ENCODE data around the gene ITGA1. TPM values are rescaled to one million over a fixed set of nuclear protein-coding genes. Genes with fewer than 3 reads are reported as not detected.

Gene ITGA1
- total RNA-seq, 1 donor from 2014 or later = 42.7 TPM

DNA sequence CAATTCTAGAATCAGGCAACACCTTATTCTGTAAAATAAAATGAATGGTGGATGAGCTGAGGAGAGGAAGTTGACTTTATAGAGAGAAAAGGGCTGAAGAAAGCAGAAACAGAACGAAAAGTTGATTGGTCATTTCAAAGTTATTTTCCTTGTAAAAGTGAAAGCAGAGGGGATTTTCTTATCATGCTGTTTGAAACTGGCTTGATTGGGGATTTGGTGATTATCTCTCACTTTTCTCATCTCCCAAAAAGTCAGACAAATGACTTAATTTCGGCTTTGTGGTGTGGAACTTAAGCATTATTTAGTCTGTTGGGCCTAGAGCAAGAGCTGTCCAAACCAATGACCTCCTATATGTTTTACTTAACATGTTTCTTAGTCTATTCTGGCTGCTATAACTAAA, 141.0 kb downstream of the ITGA1 start:
- Histone ChIP-seq H3K9me3 (no peaks in the 10 kb centered on the region), H3K4me3 (no peak overlapping the region), H3K27me3 (no peaks in the 10 kb centered on the region), H3K4me1 (no peaks in the 10 kb centered on the region), H3K27ac (no peak overlapping the region), H3K36me3 (no peaks in the 10 kb centered on the region)
- TF ChIP-seq POLR2A (IDR thresholded peaks at IDR 0.05) = no peak
- TF ChIP-seq POLR2AphosphoS5 (IDR thresholded peaks at IDR 0.05; ENCODE audit: insufficient read depth in 1 of 2, low read depth in 1 of 2) = no peak
- TF ChIP-seq, protein P1, sequence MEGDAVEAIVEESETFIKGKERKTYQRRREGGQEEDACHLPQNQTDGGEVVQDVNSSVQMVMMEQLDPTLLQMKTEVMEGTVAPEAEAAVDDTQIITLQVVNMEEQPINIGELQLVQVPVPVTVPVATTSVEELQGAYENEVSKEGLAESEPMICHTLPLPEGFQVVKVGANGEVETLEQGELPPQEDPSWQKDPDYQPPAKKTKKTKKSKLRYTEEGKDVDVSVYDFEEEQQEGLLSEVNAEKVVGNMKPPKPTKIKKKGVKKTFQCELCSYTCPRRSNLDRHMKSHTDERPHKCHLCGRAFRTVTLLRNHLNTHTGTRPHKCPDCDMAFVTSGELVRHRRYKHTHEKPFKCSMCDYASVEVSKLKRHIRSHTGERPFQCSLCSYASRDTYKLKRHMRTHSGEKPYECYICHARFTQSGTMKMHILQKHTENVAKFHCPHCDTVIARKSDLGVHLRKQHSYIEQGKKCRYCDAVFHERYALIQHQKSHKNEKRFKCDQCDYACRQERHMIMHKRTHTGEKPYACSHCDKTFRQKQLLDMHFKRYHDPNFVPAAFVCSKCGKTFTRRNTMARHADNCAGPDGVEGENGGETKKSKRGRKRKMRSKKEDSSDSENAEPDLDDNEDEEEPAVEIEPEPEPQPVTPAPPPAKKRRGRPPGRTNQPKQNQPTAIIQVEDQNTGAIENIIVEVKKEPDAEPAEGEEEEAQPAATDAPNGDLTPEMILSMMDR (IDR thresholded peaks at IDR 0.05) = no peak
- DNase-seq (ENCODE audit: extremely low spot score in 2 of 2) = no peak
- intact Hi-C loops (cut with DNase I) = no loop called here

DNA sequence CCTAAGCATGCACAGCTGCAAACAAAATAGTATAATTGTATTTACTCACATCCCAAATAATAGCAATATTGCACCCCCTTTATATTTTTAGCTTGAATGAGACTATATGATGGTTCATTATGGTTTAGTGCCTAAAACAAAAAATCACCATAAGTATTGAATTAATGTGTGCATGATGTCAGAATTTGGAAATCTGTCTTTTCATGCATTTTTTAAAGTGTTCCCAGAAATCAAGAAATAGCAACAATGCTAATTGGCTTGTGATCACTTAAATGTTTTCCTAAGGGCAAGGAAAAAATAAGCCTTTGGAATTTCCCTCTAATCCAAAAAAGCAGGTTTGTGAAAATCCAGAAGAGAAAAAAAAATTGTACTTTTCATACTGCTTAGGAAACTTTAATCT, 150.5 kb downstream of the ITGA1 start:
- H3K4me3 ChIP-seq = no peak overlapping the region
- H3K4me1 ChIP-seq = no peaks in the 10 kb centered on the region
- intact Hi-C loops (cut with DNase I) = no loop called here
- peaks cover 0 to 8% of the 10 kb centered on the region in 2 donors for H3K36me3 ChIP-seq
- H3K9me3 ChIP-seq = no peaks in the 10 kb centered on the region
- no peaks in the 10 kb centered on the region for H3K27me3 ChIP-seq
- no peak for TF ChIP-seq POLR2AphosphoS5 (IDR thresholded peaks at IDR 0.05; ENCODE audit: insufficient read depth in 1 of 2, low read depth in 1 of 2)
- TF ChIP-seq, protein P1 (IDR thresholded peaks at IDR 0.05) = no peak
- no peak for DNase-seq (ENCODE audit: extremely low spot score in 2 of 2)
- H3K27ac ChIP-seq = no peak overlapping the region

DNA sequence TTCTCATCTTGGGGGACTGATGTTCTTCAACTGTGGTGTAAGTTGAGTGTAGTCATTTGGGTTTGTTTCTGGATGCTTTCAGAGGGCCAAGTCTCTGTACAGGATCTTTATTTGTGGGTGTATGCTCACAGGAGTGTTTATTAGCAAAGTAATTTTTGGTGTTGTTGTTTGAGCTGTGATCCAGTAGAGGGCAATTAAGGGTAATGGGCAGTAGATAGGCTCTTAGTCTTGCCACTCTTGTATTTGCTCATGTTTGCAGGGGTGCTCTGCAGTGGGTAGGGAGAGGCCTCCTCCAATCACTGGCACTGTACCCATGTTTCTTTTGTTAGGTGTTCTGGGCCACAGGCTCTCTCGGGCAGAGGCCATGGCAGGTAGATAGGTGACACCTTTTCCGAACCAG, 155.6 kb downstream of the ITGA1 start:
- Histone ChIP-seq H3K36me3 (peaks cover 0 to 5% of the 10 kb centered on the region in 2 donors), H3K4me3 (no peak overlapping the region), H3K4me1 (no peaks in the 10 kb centered on the region), H3K27ac (no peak overlapping the region), H3K9me3 (no peaks in the 10 kb centered on the region), H3K27me3 (no peaks in the 10 kb centered on the region)
- no peak for DNase-seq (ENCODE audit: extremely low spot score in 2 of 2)
- intact Hi-C loops (cut with DNase I) = loop anchor here (10.0 kb wide), 1 partner anchor 152 kb away; no protein-coding TSS in a partner anchor
- TF ChIP-seq POLR2A (IDR thresholded peaks at IDR 0.05) = no peak
- TF ChIP-seq POLR2AphosphoS5 (IDR thresholded peaks at IDR 0.05; ENCODE audit: insufficient read depth in 1 of 2, low read depth in 1 of 2) = no peak
- TF ChIP-seq, protein P1 (IDR thresholded peaks at IDR 0.05) = no peak

DNA sequence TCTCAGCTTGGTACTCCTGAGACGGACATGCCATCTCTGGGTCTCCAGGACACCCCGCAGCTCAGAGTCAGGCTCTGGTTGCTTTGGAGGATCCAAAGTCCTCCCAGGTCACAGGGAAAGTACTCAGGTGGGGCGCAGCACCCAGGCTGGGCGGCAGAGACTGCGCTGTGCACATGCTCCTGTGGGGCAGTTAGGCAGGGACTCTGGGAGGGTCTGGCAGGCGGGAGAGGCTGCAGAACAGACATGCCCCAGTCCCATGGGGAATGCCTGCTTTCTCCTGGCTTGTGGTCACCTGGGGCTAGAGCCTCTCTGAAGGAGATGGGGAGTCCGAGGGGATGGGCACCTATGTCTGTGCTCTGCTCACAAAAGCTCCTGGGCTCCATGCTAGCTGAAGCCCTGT, 156.1 kb downstream of the ITGA1 start:
- Histone ChIP-seq H3K4me1 (no peaks in the 10 kb centered on the region), H3K9me3 (no peaks in the 10 kb centered on the region), H3K27me3 (no peaks in the 10 kb centered on the region), H3K36me3 (peaks cover 0 to 5% of the 10 kb centered on the region in 2 donors), H3K27ac (no peak overlapping the region), H3K4me3 (no peak overlapping the region)
- DNase-seq (ENCODE audit: extremely low spot score in 2 of 2) = no peak
- no peak for TF ChIP-seq POLR2A (IDR thresholded peaks at IDR 0.05)
- TF ChIP-seq, protein P1 (IDR thresholded peaks at IDR 0.05) = no peak
- no peak for TF ChIP-seq POLR2AphosphoS5 (IDR thresholded peaks at IDR 0.05; ENCODE audit: insufficient read depth in 1 of 2, low read depth in 1 of 2)
- intact Hi-C loops (cut with DNase I) = loop anchor here (10.0 kb wide), 1 partner anchor 151 kb away; no protein-coding TSS in a partner anchor

DNA sequence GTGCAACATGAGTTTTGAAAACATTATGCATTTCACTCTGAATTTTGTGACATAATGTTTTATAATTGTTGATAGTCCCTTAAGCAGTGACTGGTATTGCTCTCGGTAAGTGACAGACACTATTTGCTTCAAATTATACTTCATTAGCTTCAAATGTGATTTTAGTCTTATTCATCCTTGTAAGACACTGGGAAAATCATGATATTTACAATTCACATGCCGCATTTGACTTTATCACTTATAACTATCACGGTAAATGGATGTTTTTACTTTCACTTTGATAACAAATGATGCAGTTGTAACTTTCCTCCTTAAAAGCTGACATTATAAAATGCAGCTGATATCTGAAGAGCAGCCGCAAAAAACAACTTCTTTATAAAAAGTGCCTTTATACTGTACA, 157.3 kb downstream of the ITGA1 start:
- Histone ChIP-seq H3K9me3 (no peaks in the 10 kb centered on the region), H3K27ac (no peak overlapping the region), H3K36me3 (peaks cover 0 to 5% of the 10 kb centered on the region in 2 donors), H3K4me1 (no peaks in the 10 kb centered on the region), H3K27me3 (no peaks in the 10 kb centered on the region), H3K4me3 (peak overlapping the region; percentile 25 to 27)
- no peak for DNase-seq (ENCODE audit: extremely low spot score in 2 of 2)
- TF ChIP-seq POLR2A (IDR thresholded peaks at IDR 0.05) = no peak
- TF ChIP-seq, protein P1 (IDR thresholded peaks at IDR 0.05) = no peak
- no peak for TF ChIP-seq POLR2AphosphoS5 (IDR thresholded peaks at IDR 0.05; ENCODE audit: insufficient read depth in 1 of 2, low read depth in 1 of 2)
- intact Hi-C loops (cut with DNase I) = loop anchor here (10.0 kb wide), 1 partner anchor 150 kb away; no protein-coding TSS in a partner anchor

All from vagina (tissue), 2 donors.